Liver (tissue), 9 donors: ENCODE data around the gene U2AF1L4. TPM values are rescaled to one million over a fixed set of nuclear protein-coding genes. Genes with fewer than 3 reads are reported as not detected.

ENCODE experiments used
- DNase-seq: peaks from one replicate; pipeline ENCODE4 v3.0.0-alpha.2; 2017; ENCODE audit warnings: low spot score
- H3K27ac ChIP-seq, 2 donors: one replicate each; pipeline ENCODE4 v1.7.0; 2013; ENCODE audit warnings: inconsistent platforms in 2 of 2, low read length in 2 of 2, control low read depth in 1 of 2, low read depth in 1 of 2, mild to moderate bottlenecking in 1 of 2
- H3K27me3 ChIP-seq, 4 donors: one replicate each; pipeline versions ENCODE4 v1.6.1 to v1.7.0; 2013; ENCODE audit warnings: low read length in 3 of 4, inconsistent platforms in 1 of 4, mild to moderate bottlenecking in 1 of 4, moderate library complexity in 1 of 4; ENCODE audit not compliant: control insufficient read depth in 4 of 4, insufficient read depth in 4 of 4
- H3K36me3 ChIP-seq, 4 donors: one replicate each; pipeline versions ENCODE4 v1.6.1 to v1.7.0; 2013; ENCODE audit warnings: low read length in 3 of 4, mild to moderate bottlenecking in 3 of 4, low read depth in 1 of 4, moderate library complexity in 1 of 4; ENCODE audit not compliant: control insufficient read depth in 4 of 4, insufficient read depth in 3 of 4
- H3K4me1 ChIP-seq, 4 donors: one replicate each; pipeline versions ENCODE4 v1.6.1 to v1.7.0; 2013; ENCODE audit warnings: low read length in 3 of 4, mild to moderate bottlenecking in 3 of 4, moderate library complexity in 1 of 4; ENCODE audit not compliant: control insufficient read depth in 4 of 4, insufficient read depth in 4 of 4
- H3K4me3 ChIP-seq, 3 donors: one replicate each; pipeline versions ENCODE4 v1.6.1 to v1.7.0; 2013; ENCODE audit warnings: low read length in 3 of 3, control low read depth in 1 of 3, low read depth in 1 of 3, mild to moderate bottlenecking in 1 of 3
- H3K9ac ChIP-seq, 2 donors: one replicate each; pipeline ENCODE4 v1.7.0; 2013; ENCODE audit warnings: low read length in 2 of 2, mild to moderate bottlenecking in 2 of 2, moderate library complexity in 2 of 2, control low read depth in 1 of 2, low read depth in 1 of 2
- H3K9me3 ChIP-seq, 4 donors: one replicate each; pipeline versions ENCODE4 v1.6.1 to v1.7.0; 2013; ENCODE audit warnings: low read length in 3 of 4; ENCODE audit not compliant: control insufficient read depth in 4 of 4
- CTCF ChIP-seq: fragments of 150-350 bp; IDR thresholded peaks from 2 replicates; pipeline ENCODE4 v1.5.1; 2017; ENCODE audit warnings: improper control_type of control experiment, low read depth, low read length; ENCODE audit not compliant: missing input control
- EGR1 ChIP-seq, 2 donors: IDR thresholded peaks; 2 replicates each; pipeline ENCODE4 v1.6.1; 2016 to 2018; ENCODE audit warnings: antibody characterized with exemption in 2 of 2, low read depth in 2 of 2
- FOXA1 ChIP-seq: IDR thresholded peaks from 2 replicates; pipeline ENCODE4 v1.6.1; 2016; ENCODE audit warnings: antibody characterized with exemption
- FOXA2 ChIP-seq: IDR thresholded peaks from 2 replicates; pipeline ENCODE4 v1.6.1; 2016; ENCODE audit warnings: antibody characterized with exemption
- GABPA ChIP-seq, 2 donors: IDR thresholded peaks in 1 of 2; conservative IDR thresholded peaks in 1 of 2; 2 replicates each; pipeline ENCODE4 v1.6.1; 2016; ENCODE audit warnings: antibody characterized with exemption in 2 of 2, mild to moderate bottlenecking in 1 of 2, moderate library complexity in 1 of 2
- HNF4A ChIP-seq, 2 donors: conservative IDR thresholded peaks; 2 replicates each; pipeline ENCODE4 v1.6.1; 2016; ENCODE audit warnings: antibody characterized with exemption in 2 of 2, mild to moderate bottlenecking in 2 of 2
- HNF4G ChIP-seq: IDR thresholded peaks from 2 replicates; pipeline ENCODE4 v1.6.1; 2016; ENCODE audit warnings: antibody characterized with exemption
- JUND ChIP-seq, 2 donors: IDR thresholded peaks; 2 replicates each; pipeline ENCODE4 v1.6.1; 2016; ENCODE audit warnings: antibody characterized with exemption in 2 of 2
- MAX ChIP-seq: IDR thresholded peaks from 2 replicates; pipeline ENCODE4 v1.6.1; 2016; ENCODE audit warnings: antibody characterized with exemption
- NR2F2 ChIP-seq: IDR thresholded peaks from 2 replicates; pipeline ENCODE4 v1.6.1; 2016; ENCODE audit warnings: antibody characterized with exemption
- RAD21 ChIP-seq, 2 donors: IDR thresholded peaks; 2 replicates each; pipeline ENCODE4 v1.6.1; 2016; ENCODE audit warnings: antibody characterized with exemption in 2 of 2, mild to moderate bottlenecking in 2 of 2
- RXRA ChIP-seq, 2 donors: IDR thresholded peaks; 2 replicates each; pipeline ENCODE4 v1.6.1; 2017 to 2018; ENCODE audit warnings: antibody characterized with exemption in 2 of 2, mild to moderate bottlenecking in 1 of 2
- SP1 ChIP-seq: IDR thresholded peaks from 2 replicates; pipeline ENCODE4 v1.6.1; 2018; ENCODE audit warnings: antibody characterized with exemption, mild to moderate bottlenecking
- TAF1 ChIP-seq: conservative IDR thresholded peaks from 2 replicates; pipeline ENCODE4 v1.6.1; 2016; ENCODE audit warnings: antibody characterized with exemption, mild to moderate bottlenecking
- YY1 ChIP-seq: IDR thresholded peaks from 2 replicates; pipeline ENCODE4 v1.6.1; 2016; ENCODE audit warnings: antibody characterized with exemption, mild to moderate bottlenecking
- WGBS: extraction: QIAGEN DNeasy Blood & Tissue Kit; methylation state at CpG from one replicate; pipeline ENCODE4 v1.1.7; 2013; 5-methylcytosine and 5-hydroxymethylcytosine counted together
- polyA plus RNA-seq, 2 donors: library from polyadenylated mRNA; stranded (reverse) in 1 of 2; unstranded in 1 of 2; fragments of 200-250 nt in 1 of 2; fragments of >200 nt in 1 of 2; fragmentation: Nextera tagmentation in 1 of 2; extraction: Ambion mirVana in 1 of 2; gene quantifications; one replicate each; pipeline versions ENCODE4 v1.2.1 to v1.2.3, GENCODE V29; 2013 to 2015
- total RNA-seq, 2 donors: library from RNA; depleted of rRNA; stranded (reverse); fragments of >200 nt; gene quantifications; one replicate each; pipeline ENCODE4 v1.2.3, GENCODE V29; 2014
- TF ChIP-seq, protein P1 (sequence below): IDR thresholded peaks from 2 replicates; pipeline ENCODE4 v1.6.1; 2016; ENCODE audit warnings: antibody characterized with exemption
- TF ChIP-seq, protein P2 (sequence below): IDR thresholded peaks from 2 replicates; pipeline ENCODE4 v1.6.1; 2016; ENCODE audit warnings: antibody characterized with exemption
- TF ChIP-seq, protein P3 (sequence below): IDR thresholded peaks from 2 replicates; pipeline ENCODE4 v1.6.1; 2016; ENCODE audit warnings: antibody characterized with exemption, mild to moderate bottlenecking
- donor health status: healthy.
- donor health status: healthy.
- donor health status: healthy.
- donor health status: healthy.
- donor health status: healthy.

Gene U2AF1L4
- total and polyA plus RNA-seq, 4 donors = 4.5 to 36.5 (median 13.4) TPM

DNA sequence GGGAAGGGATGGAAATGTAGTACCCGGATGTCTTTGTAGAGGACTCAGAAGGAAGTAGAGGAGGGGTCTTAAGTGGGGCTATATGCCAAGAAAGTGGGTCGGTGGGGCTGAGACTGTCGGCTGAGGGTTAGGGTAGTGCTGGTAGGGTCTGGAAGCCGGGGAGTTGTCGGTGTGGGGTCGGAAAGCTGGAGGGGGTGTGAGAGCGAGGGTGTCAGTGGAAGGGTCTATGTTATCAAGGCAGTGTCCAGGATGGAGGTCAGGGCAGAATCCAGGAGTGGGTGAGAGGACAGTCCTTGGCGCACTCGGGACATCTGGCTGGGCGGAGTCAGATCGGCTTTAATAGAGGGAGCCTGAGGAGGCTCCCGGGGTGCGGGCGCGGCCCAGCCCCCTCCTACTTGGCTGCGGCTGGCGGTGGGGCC lies 9.9 kb upstream of the U2AF1L4 start:
- no peaks in the 10 kb centered on the region for H3K27me3 ChIP-seq
- no peak overlapping the region for H3K4me3 ChIP-seq
- H3K9ac ChIP-seq = no peak overlapping the region
- peaks cover 14 to 19% (median 18%) of the 10 kb centered on the region in 4 donors for H3K4me1 ChIP-seq
- TF ChIP-seq HNF4A (conservative IDR thresholded peaks at IDR 0.05) (no peak), JUND (IDR thresholded peaks at IDR 0.05) (no peak), EGR1 (IDR thresholded peaks at IDR 0.05; ENCODE audit: low read depth in 2 of 2) (no peak), MAX (no peak), YY1 (no peak), RXRA (IDR thresholded peaks at IDR 0.05) (no peak), NR2F2 (no peak), CTCF (no peak), SP1 (no peak), HNF4G (no peak), GABPA (IDR thresholded peaks at IDR 0.05 in 1 of 2, conservative IDR thresholded peaks at IDR 0.05 in 1 of 2) (no peak), TAF1 (no peak), FOXA2 (no peak), FOXA1 (no peak), RAD21 (IDR thresholded peaks at IDR 0.05) (no peak)
- TF ChIP-seq, protein P1, sequence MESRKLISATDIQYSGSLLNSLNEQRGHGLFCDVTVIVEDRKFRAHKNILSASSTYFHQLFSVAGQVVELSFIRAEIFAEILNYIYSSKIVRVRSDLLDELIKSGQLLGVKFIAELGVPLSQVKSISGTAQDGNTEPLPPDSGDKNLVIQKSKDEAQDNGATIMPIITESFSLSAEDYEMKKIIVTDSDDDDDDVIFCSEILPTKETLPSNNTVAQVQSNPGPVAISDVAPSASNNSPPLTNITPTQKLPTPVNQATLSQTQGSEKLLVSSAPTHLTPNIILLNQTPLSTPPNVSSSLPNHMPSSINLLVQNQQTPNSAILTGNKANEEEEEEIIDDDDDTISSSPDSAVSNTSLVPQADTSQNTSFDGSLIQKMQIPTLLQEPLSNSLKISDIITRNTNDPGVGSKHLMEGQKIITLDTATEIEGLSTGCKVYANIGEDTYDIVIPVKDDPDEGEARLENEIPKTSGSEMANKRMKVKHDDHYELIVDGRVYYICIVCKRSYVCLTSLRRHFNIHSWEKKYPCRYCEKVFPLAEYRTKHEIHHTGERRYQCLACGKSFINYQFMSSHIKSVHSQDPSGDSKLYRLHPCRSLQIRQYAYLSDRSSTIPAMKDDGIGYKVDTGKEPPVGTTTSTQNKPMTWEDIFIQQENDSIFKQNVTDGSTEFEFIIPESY = no peak
- TF ChIP-seq, protein P2, sequence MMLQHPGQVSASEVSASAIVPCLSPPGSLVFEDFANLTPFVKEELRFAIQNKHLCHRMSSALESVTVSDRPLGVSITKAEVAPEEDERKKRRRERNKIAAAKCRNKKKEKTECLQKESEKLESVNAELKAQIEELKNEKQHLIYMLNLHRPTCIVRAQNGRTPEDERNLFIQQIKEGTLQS = no peak
- TF ChIP-seq, protein P3, sequence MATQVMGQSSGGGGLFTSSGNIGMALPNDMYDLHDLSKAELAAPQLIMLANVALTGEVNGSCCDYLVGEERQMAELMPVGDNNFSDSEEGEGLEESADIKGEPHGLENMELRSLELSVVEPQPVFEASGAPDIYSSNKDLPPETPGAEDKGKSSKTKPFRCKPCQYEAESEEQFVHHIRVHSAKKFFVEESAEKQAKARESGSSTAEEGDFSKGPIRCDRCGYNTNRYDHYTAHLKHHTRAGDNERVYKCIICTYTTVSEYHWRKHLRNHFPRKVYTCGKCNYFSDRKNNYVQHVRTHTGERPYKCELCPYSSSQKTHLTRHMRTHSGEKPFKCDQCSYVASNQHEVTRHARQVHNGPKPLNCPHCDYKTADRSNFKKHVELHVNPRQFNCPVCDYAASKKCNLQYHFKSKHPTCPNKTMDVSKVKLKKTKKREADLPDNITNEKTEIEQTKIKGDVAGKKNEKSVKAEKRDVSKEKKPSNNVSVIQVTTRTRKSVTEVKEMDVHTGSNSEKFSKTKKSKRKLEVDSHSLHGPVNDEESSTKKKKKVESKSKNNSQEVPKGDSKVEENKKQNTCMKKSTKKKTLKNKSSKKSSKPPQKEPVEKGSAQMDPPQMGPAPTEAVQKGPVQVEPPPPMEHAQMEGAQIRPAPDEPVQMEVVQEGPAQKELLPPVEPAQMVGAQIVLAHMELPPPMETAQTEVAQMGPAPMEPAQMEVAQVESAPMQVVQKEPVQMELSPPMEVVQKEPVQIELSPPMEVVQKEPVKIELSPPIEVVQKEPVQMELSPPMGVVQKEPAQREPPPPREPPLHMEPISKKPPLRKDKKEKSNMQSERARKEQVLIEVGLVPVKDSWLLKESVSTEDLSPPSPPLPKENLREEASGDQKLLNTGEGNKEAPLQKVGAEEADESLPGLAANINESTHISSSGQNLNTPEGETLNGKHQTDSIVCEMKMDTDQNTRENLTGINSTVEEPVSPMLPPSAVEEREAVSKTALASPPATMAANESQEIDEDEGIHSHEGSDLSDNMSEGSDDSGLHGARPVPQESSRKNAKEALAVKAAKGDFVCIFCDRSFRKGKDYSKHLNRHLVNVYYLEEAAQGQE = no peak
- peaks cover 0 to 20% (median 10%) of the 10 kb centered on the region in 4 donors for H3K36me3 ChIP-seq
- 67% methylated on average over 17 of the region's 17 CpGs for WGBS
- H3K27ac ChIP-seq = peak overlapping the region; percentile 30 to 85
- H3K9me3 ChIP-seq = no peaks in the 10 kb centered on the region
- DNase-seq = no peak
